Trophoblast cell (in vitro differentiated cells and primary cell): ENCODE measurements around the gene OR7A5. TPM values are rescaled to one million over a fixed set of nuclear protein-coding genes. Genes with fewer than 3 reads are reported as not detected.

Experiments used
- DNase-seq, 2 donors: peaks; one replicate each; pipeline ENCODE4 v3.0.0-alpha.2; 2016
- H2AFZ ChIP-seq: 2 replicates; pipeline ENCODE4 v1.6.1; 2013; ENCODE audit warnings: low read length, moderate library complexity, mild to moderate bottlenecking; ENCODE audit not compliant: insufficient read depth, poor library complexity
- H2AK5ac ChIP-seq: 2 replicates; pipeline ENCODE4 v1.6.1; 2013; ENCODE audit warnings: mild to moderate bottlenecking, low read length
- H2BK120ac ChIP-seq: 2 replicates; pipeline ENCODE4 v1.6.1; 2013; ENCODE audit warnings: low read length, mild to moderate bottlenecking, moderate library complexity; ENCODE audit not compliant: insufficient read depth, poor library complexity
- H2BK12ac ChIP-seq: 2 replicates; pipeline ENCODE4 v1.6.1; 2013; ENCODE audit warnings: mild to moderate bottlenecking, low read length, moderate library complexity
- H2BK5ac ChIP-seq: 2 replicates; pipeline ENCODE4 v1.6.1; 2013; ENCODE audit warnings: low read length, low read depth, moderate library complexity, mild to moderate bottlenecking; ENCODE audit not compliant: poor library complexity
- H3K14ac ChIP-seq: 2 replicates; pipeline ENCODE4 v1.6.1; 2013; ENCODE audit warnings: mild to moderate bottlenecking, low read length
- H3K18ac ChIP-seq: 2 replicates; pipeline ENCODE4 v1.6.1; 2013; ENCODE audit warnings: mild to moderate bottlenecking, low read length
- H3K23ac ChIP-seq: 2 replicates; pipeline ENCODE4 v1.6.1; 2013; ENCODE audit warnings: low read length
- H3K27ac ChIP-seq: 2 replicates; pipeline ENCODE4 v1.5.1; 2013; ENCODE audit warnings: low read depth, mild to moderate bottlenecking, inconsistent platforms, low read length, moderate library complexity
- H3K27me3 ChIP-seq: 2 replicates; pipeline ENCODE4 v1.6.1; 2013; ENCODE audit warnings: inconsistent platforms, mild to moderate bottlenecking, low read length, moderate library complexity; ENCODE audit not compliant: insufficient read depth
- H3K36me3 ChIP-seq, 2 experiments: 1 replicate in 1 of 2; 2 replicates in 1 of 2; pipeline ENCODE4 v1.6.1; 2013; ENCODE audit warnings: low read length in 2 of 2, mild to moderate bottlenecking in 2 of 2, moderate library complexity in 1 of 2; ENCODE audit not compliant: insufficient read depth in 2 of 2, control insufficient read depth in 1 of 2
- H3K4ac ChIP-seq: 2 replicates; pipeline ENCODE4 v1.6.1; 2013; ENCODE audit warnings: low read depth, mild to moderate bottlenecking, low read length, moderate library complexity
- H3K4me1 ChIP-seq, 2 experiments: 1 replicate in 1 of 2; 2 replicates in 1 of 2; pipeline ENCODE4 v1.6.1; 2013; ENCODE audit warnings: low read length in 2 of 2, mild to moderate bottlenecking in 2 of 2, moderate library complexity in 1 of 2; ENCODE audit not compliant: insufficient read depth in 2 of 2, control insufficient read depth in 1 of 2
- H3K4me2 ChIP-seq: 2 replicates; pipeline ENCODE4 v1.6.1; 2013; ENCODE audit warnings: inconsistent platforms, mild to moderate bottlenecking, low read length, moderate library complexity
- H3K4me3 ChIP-seq: 2 replicates; pipeline ENCODE4 v1.5.1; 2013; ENCODE audit warnings: mild to moderate bottlenecking, low read depth, low read length, inconsistent platforms
- H3K79me1 ChIP-seq: one replicate; pipeline ENCODE4 v1.6.1; 2013; ENCODE audit warnings: low read length
- H3K79me2 ChIP-seq: 2 replicates; pipeline ENCODE4 v1.6.1; 2013; ENCODE audit warnings: low read length, mild to moderate bottlenecking; ENCODE audit not compliant: control insufficient read depth, insufficient read depth, poor library complexity
- H3K9ac ChIP-seq: 2 replicates; pipeline ENCODE4 v1.6.1; 2013; ENCODE audit warnings: mild to moderate bottlenecking, low read length
- H3K9me3 ChIP-seq: 2 replicates; pipeline ENCODE4 v1.6.1; 2013; ENCODE audit warnings: low read depth, mild to moderate bottlenecking, control low read depth, inconsistent platforms, low read length; ENCODE audit not compliant: insufficient read depth
- H4K12ac ChIP-seq: 2 replicates; pipeline ENCODE4 v1.6.1; 2013; ENCODE audit warnings: low read depth, mild to moderate bottlenecking, low read length, moderate library complexity
- H4K8ac ChIP-seq: 2 replicates; pipeline ENCODE4 v1.6.1; 2013; ENCODE audit warnings: low read depth, mild to moderate bottlenecking, low read length, moderate library complexity
- H4K91ac ChIP-seq: one replicate; pipeline ENCODE4 v1.6.1; 2013; ENCODE audit warnings: low read depth, mild to moderate bottlenecking, low read length, moderate library complexity
- WGBS: extraction: QIAGEN DNeasy Blood & Tissue Kit; methylation state at CpG from one replicate; pipeline ENCODE4 v1.1.7; 2013; ENCODE audit warnings: missing lambda C conversion rate; ENCODE audit not compliant: insufficient read length, insufficient coverage; ENCODE audit errors: extremely low coverage; 5-methylcytosine and 5-hydroxymethylcytosine counted together
- polyA plus RNA-seq: library from polyadenylated mRNA; stranded (reverse); fragments of 200-250 nt; gene quantifications from 2 replicates; pipeline ENCODE4 v1.2.3, GENCODE V29; 2013

Gene OR7A5
- 0.03 and 0.16 TPM in 2 replicates for polyA plus RNA-seq

DNA sequence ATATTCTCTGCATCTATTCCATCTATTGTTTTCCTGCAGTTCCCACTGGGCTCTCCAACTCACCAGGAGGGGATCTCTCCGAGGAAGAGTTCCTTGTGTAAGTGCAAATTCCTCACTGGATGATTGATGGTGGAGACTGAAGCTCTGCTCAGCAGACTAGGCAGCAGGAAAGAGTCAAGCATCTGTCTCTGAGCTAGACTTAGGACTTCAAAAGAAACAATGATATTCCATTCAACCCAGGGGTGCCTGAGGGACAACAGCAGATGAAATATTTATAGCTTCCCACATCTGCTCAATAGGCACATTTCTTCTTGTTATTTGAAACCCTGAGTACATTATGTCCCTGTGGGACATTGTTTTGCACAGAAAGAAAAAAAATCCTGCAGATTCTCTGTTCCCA is at the start of gene OR7A5, which contains the start of gene OR7C1:
TSS of gene OR7A5 (minus strand) at position 175 of the 400 bp plus-strand sequence. CDS start 6,944 bp downstream, outside the sequence.
TSS of gene OR7C1 (minus strand) at position 175 of the 400 bp plus-strand sequence. CDS start 35,049 bp downstream, outside the sequence.
- no peak within 1 kb of the TSS for H3K4me3 ChIP-seq
- peak within 1 kb of the TSS; percentile 58 for H3K27ac ChIP-seq
- H3K36me3 ChIP-seq, result no peaks in the 10 kb centered on the region
- peak in 1 of 2 donors; percentile 18 for DNase-seq
- no peaks in the 10 kb centered on the region for H3K79me1 ChIP-seq
- H2BK5ac ChIP-seq, result peak within 1 kb of the TSS; percentile 49
- no peak within 1 kb of the TSS for H3K4me2 ChIP-seq
- no peak within 1 kb of the TSS for H4K12ac ChIP-seq
- no CpG with 5 or more reads among the region's 1 CpG for WGBS
- H3K9me3 ChIP-seq, result peaks cover 11% of the 10 kb centered on the region
- H3K27me3 ChIP-seq, result no peaks in the 10 kb centered on the region
- H2AK5ac ChIP-seq, result no peak within 1 kb of the TSS
- no peak within 1 kb of the TSS for H2BK120ac ChIP-seq
- H4K91ac ChIP-seq, result peak within 1 kb of the TSS; percentile 37
- H3K14ac ChIP-seq, result no peak within 1 kb of the TSS
- no peak within 1 kb of the TSS for H3K23ac ChIP-seq
- no peak within 1 kb of the TSS for H3K9ac ChIP-seq
- no peaks in the 10 kb centered on the region for H3K79me2 ChIP-seq
- H3K4ac ChIP-seq, result no peak within 1 kb of the TSS
- no peak within 1 kb of the TSS for H3K18ac ChIP-seq
- H2AFZ ChIP-seq, result no peak within 1 kb of the TSS
- H4K8ac ChIP-seq, result no peak within 1 kb of the TSS
- no peaks in the 10 kb centered on the region for H3K4me1 ChIP-seq
- H2BK12ac ChIP-seq, result no peak within 1 kb of the TSS

DNA sequence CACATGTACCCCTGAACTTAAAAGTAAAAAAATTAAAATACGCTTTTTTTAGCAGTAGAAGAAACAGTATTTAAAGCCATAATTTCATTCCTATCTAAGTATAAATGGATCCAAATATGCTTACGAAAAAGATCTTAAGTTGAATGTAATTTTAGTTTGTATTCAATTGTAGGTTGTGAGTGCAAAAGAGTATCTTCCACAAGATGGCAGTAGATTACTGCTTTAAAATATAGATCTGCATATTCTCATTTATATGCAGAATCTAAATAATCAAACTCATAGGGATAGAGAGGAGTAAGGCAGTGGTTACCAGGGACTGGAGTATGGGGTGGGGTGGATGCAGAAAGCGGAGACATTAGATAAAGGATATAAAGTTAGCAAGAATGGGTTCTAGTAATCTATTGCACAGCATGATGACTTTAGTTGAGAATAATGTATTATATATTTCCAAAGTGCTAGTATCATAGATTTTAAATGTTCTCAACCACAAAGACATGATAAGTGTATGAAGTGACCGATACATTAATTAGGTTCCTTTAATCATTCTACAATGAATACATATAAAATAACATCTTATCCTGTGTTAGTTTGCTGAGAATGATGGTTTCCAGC is 36.7 kb upstream of the OR7A5 start:
- WGBS, result no CpG with 5 or more reads among the region's 4 CpGs
- H4K12ac ChIP-seq, result no peak overlapping the region
- H4K91ac ChIP-seq, result no peak overlapping the region
- no peak overlapping the region for H2AFZ ChIP-seq
- no peak overlapping the region for H3K27ac ChIP-seq
- no peaks in the 10 kb centered on the region for H3K27me3 ChIP-seq
- no peak overlapping the region for H2BK5ac ChIP-seq
- no peak overlapping the region for H3K14ac ChIP-seq
- no peaks in the 10 kb centered on the region for H3K79me1 ChIP-seq
- H3K9ac ChIP-seq, result no peak overlapping the region
- no peak overlapping the region for H3K4me2 ChIP-seq
- H3K79me2 ChIP-seq, result no peaks in the 10 kb centered on the region
- H3K4me1 ChIP-seq, result no peaks in the 10 kb centered on the region
- H3K4me3 ChIP-seq, result no peak overlapping the region
- no peaks in the 10 kb centered on the region for H3K36me3 ChIP-seq
- H3K18ac ChIP-seq, result no peak overlapping the region
- no peak overlapping the region for H2AK5ac ChIP-seq
- H4K8ac ChIP-seq, result no peak overlapping the region
- H2BK12ac ChIP-seq, result no peak overlapping the region
- DNase-seq, result peak in 1 of 2 donors; percentile 78
- H3K9me3 ChIP-seq, result peaks cover 9% of the 10 kb centered on the region
- H3K23ac ChIP-seq, result no peak overlapping the region
- H2BK120ac ChIP-seq, result no peak overlapping the region
- H3K4ac ChIP-seq, result no peak overlapping the region

DNA sequence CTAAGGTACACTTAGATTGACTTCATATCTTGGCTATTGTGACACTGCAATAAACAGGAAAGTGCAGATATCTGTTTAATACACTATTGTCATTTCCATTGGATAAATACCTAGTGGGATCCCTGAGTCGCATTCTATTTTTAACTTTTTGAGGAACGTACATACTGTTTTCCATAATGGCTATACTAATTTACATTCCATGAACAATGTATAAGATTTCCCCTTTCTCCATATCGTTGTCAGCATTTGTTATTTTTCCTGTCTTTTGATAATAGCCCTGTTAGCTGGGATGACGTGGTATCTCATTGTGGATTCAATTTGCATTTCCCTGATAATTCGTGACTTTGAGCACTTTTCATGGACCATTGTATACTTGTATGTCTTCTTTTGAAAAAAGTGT is 33.5 kb upstream of the OR7A5 start:
- Histone ChIP-seq H2BK5ac (no peak overlapping the region), H3K4me1 (no peaks in the 10 kb centered on the region), H3K27ac (no peak overlapping the region), H3K23ac (no peak overlapping the region), H4K91ac (no peak overlapping the region), H3K4me3 (no peak overlapping the region), H2AK5ac (no peak overlapping the region), H3K27me3 (no peaks in the 10 kb centered on the region), H2BK120ac (no peak overlapping the region), H2AFZ (no peak overlapping the region), H4K8ac (no peak overlapping the region), H3K4ac (no peak overlapping the region), H4K12ac (no peak overlapping the region), H3K4me2 (no peak overlapping the region), H3K18ac (no peak overlapping the region), H3K36me3 (no peaks in the 10 kb centered on the region), H3K79me1 (no peaks in the 10 kb centered on the region), H3K9ac (no peak overlapping the region), H3K79me2 (no peaks in the 10 kb centered on the region), H3K14ac (no peak overlapping the region), H2BK12ac (no peak overlapping the region), H3K9me3 (peaks cover 17% of the 10 kb centered on the region)
- WGBS, result no CpG with 5 or more reads among the region's 5 CpGs
- DNase-seq, result no peak

DNA sequence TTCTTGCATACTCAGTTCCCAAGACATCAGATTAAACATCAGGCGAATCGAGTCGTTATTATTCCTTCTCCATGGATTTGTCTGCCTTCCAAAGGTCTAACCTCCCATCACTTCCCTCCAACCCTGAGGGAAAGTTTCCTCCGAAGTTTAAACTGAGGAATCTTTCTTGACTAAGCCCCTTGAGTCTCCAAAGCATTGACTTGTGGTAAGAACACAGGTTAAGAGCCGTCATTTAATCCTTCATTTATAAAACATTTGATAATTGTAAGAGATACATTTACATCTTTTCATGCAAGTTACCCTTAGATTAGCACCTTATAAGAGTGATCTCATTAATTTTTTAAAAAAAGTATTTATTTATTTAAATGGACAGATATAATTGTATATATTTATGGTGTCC is 13.8 kb upstream of the OR7A5 start, which contains the start of gene OR7A10:
TSS of gene OR7A10 (minus strand) at position 101 of the 400 bp plus-strand sequence. CDS start 7,045 bp downstream, outside the sequence.
- H3K4me1 ChIP-seq, result no peaks in the 10 kb centered on the region
- H3K36me3 ChIP-seq, result no peaks in the 10 kb centered on the region
- no CpG with 5 or more reads among the region's 5 CpGs for WGBS
- no peak within 1 kb of the TSS for H3K23ac ChIP-seq
- H2AFZ ChIP-seq, result no peak within 1 kb of the TSS
- no peak within 1 kb of the TSS for H2BK5ac ChIP-seq
- no peak within 1 kb of the TSS for H2BK12ac ChIP-seq
- H3K27me3 ChIP-seq, result no peaks in the 10 kb centered on the region
- H2BK120ac ChIP-seq, result no peak within 1 kb of the TSS
- no peak within 1 kb of the TSS for H3K4ac ChIP-seq
- H3K79me2 ChIP-seq, result no peaks in the 10 kb centered on the region
- H3K79me1 ChIP-seq, result no peaks in the 10 kb centered on the region
- H3K14ac ChIP-seq, result no peak within 1 kb of the TSS
- no peak within 1 kb of the TSS for H4K91ac ChIP-seq
- no peak within 1 kb of the TSS for H3K27ac ChIP-seq
- H3K4me2 ChIP-seq, result no peak within 1 kb of the TSS
- no peak for DNase-seq
- H2AK5ac ChIP-seq, result no peak within 1 kb of the TSS
- H3K18ac ChIP-seq, result no peak within 1 kb of the TSS
- H3K4me3 ChIP-seq, result no peak within 1 kb of the TSS
- peaks cover 10% of the 10 kb centered on the region for H3K9me3 ChIP-seq
- H3K9ac ChIP-seq, result no peak within 1 kb of the TSS
- H4K12ac ChIP-seq, result no peak within 1 kb of the TSS
- no peak within 1 kb of the TSS for H4K8ac ChIP-seq
